SK-N-SH treated with all-trans-retinoic acid at 6 μM for 48 hours (cell line): ENCODE results near the gene POLR3C.

Experiments used
- TOX ChIP-seq: fragments of 250-450 bp; sonication (Bioruptor Pico); IDR thresholded peaks from 2 replicates; pipeline ENCODE4 v1.8.0; 2021; ENCODE audit warnings: mild to moderate bottlenecking, moderate library complexity, borderline replicate concordance
- ZFP30 ChIP-seq: fragments of 450-650 bp; formaldehyde crosslinking; IDR thresholded peaks from 2 replicates; pipeline ENCODE4 v1.5.0; 2022; ENCODE audit warnings: mild to moderate bottlenecking, moderate library complexity

DNA sequence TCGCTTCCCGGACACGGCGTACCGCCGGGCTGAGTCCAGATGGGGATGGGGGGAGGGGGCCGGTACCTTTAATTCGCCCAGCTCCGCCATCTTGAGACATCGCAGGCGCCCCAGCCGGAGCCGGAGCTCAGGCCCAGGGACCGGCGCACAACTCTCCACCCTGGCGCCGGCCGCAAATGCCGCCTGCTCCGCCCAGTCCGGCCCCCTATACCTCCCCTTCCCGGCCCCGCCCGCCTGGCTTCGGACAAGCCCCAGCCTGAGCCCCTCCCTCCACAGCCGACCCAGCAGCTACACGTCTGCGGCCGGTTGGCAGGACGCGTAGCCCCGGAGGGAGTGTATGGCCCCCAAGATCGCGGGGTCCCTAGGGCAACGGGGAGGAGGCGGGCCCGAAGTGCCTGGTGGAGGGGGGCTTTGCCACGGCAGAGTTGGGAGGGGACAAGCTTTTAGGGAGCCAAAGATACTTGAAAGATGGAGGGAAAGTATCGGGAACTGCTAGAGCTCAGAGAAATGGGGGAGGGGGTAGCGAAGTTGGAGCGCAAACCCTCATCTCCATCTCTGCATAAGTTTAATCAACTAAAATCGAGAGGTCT is 35.0 kb downstream of the POLR3C start, which contains the start of gene PIAS3:
- TF ChIP-seq TOX (no peak), ZFP30 (no peak)
